Stomach smooth muscle (tissue), 2 donors: ENCODE results near the gene ARHGEF11.
"Not testable (repeated sequence)": the region's sequence is repeated elsewhere in the genome, so short reads cannot be mapped to it uniquely, and the experiment has no call there.

Experiments used
- H3K27ac ChIP-seq: one replicate; pipeline ENCODE4 v1.7.0; 2013; ENCODE audit warnings: mild to moderate bottlenecking, low read length, inconsistent platforms
- H3K27me3 ChIP-seq, 2 donors: one replicate each; pipeline ENCODE4 v1.7.0; 2013; ENCODE audit warnings: low read length in 2 of 2; ENCODE audit not compliant: insufficient read depth in 2 of 2, control insufficient read depth in 1 of 2
- H3K36me3 ChIP-seq, 2 donors: one replicate each; pipeline ENCODE4 v1.7.0; 2013; ENCODE audit warnings: low read length in 2 of 2; ENCODE audit not compliant: control insufficient read depth in 2 of 2, insufficient read depth in 2 of 2
- H3K4me1 ChIP-seq: one replicate; pipeline ENCODE4 v1.7.0; 2013; ENCODE audit warnings: low read length; ENCODE audit not compliant: control insufficient read depth, insufficient read depth
- H3K4me3 ChIP-seq, 2 donors: one replicate each; pipeline ENCODE4 v1.7.0; 2013; ENCODE audit warnings: low read length in 2 of 2
- H3K9ac ChIP-seq, 2 donors: one replicate each; pipeline ENCODE4 v1.7.0; 2013; ENCODE audit warnings: low read length in 2 of 2, mild to moderate bottlenecking in 1 of 2
- H3K9me3 ChIP-seq, 2 donors: one replicate each; pipeline ENCODE4 v1.7.0; 2013; ENCODE audit warnings: low read length in 2 of 2; ENCODE audit not compliant: control insufficient read depth in 2 of 2
- donor health status: healthy.
- donor health status: Pancreatic carcinoma.

Gene ARHGEF11

GRCh38 chr1:156931974-156932710, 113.4 kb downstream of the ARHGEF11 start:
- peak overlapping the region in 1 of 2 donors; percentile 40 for H3K4me3 ChIP-seq
- H3K27me3 ChIP-seq = peaks cover 13 to 21% of the 10 kb centered on the region in 2 donors

GRCh38 chr1:156931211-156931952, 114.2 kb downstream of the ARHGEF11 start:
- Histone ChIP-seq H3K9ac (no peak overlapping the region), H3K9me3 (no peaks in the 10 kb centered on the region), H3K27ac (no peak overlapping the region), H3K27me3 (peaks cover 18 to 27% of the 10 kb centered on the region in 2 donors), H3K4me1 (peaks cover 19% of the 10 kb centered on the region), H3K4me3 (peak overlapping the region; percentile 38 to 40), H3K36me3 (peaks cover 0 to 10% of the 10 kb centered on the region in 2 donors)

More at GRCh38 chr1:156931974-156932710, 113.4 kb downstream of the ARHGEF11 start:
- peaks cover 18% of the 10 kb centered on the region for H3K4me1 ChIP-seq
- no peak overlapping the region for H3K9ac ChIP-seq
- peaks cover 0 to 14% of the 10 kb centered on the region in 2 donors for H3K36me3 ChIP-seq
- no peaks in the 10 kb centered on the region for H3K9me3 ChIP-seq
- no peak overlapping the region for H3K27ac ChIP-seq

GRCh38 chr1:156930483-156930882, 115.1 kb downstream of the ARHGEF11 start:
- Histone ChIP-seq H3K4me3 (no peak overlapping the region), H3K27me3 (peaks cover 24 to 36% of the 10 kb centered on the region in 2 donors), H3K27ac (no peak overlapping the region), H3K36me3 (peaks cover 0 to 3% of the 10 kb centered on the region in 2 donors), H3K9me3 (no peaks in the 10 kb centered on the region), H3K4me1 (peaks cover 19% of the 10 kb centered on the region), H3K9ac (no peak overlapping the region)

- Histone ChIP-seq H3K9me3 (no peaks in the 10 kb centered on the region), H3K4me1 (peaks cover 19% of the 10 kb centered on the region), H3K27me3 (peaks cover 31 to 42% of the 10 kb centered on the region in 2 donors), H3K27ac (no peak overlapping the region), H3K4me3 (no peak overlapping the region), H3K9ac (no peak overlapping the region), H3K36me3 (no peaks in the 10 kb centered on the region)
Measured at GRCh38 chr1:156929596-156930238, 115.8 kb downstream of the ARHGEF11 start.

GRCh38 chr1:156928043-156928602, 117.4 kb downstream of the ARHGEF11 start:
- Histone ChIP-seq H3K4me1 (peaks cover 23% of the 10 kb centered on the region), H3K9me3 (no peaks in the 10 kb centered on the region), H3K36me3 (no peaks in the 10 kb centered on the region), H3K9ac (no peak overlapping the region), H3K27me3 (peaks cover 42 to 58% of the 10 kb centered on the region in 2 donors), H3K4me3 (peak overlapping the region; percentile 40 to 54), H3K27ac (no peak overlapping the region)

GRCh38 chr1:156927215-156928042, 118.1 kb downstream of the ARHGEF11 start:
- Histone ChIP-seq H3K4me1 (peaks cover 23% of the 10 kb centered on the region), H3K9me3 (no peaks in the 10 kb centered on the region), H3K27ac (no peak overlapping the region), H3K36me3 (no peaks in the 10 kb centered on the region), H3K27me3 (peaks cover 48 to 65% of the 10 kb centered on the region in 2 donors), H3K4me3 (peak overlapping the region; percentile 40 to 54), H3K9ac (no peak overlapping the region)

- H3K4me1 ChIP-seq = peaks cover 20% of the 10 kb centered on the region
- H3K27me3 ChIP-seq = peaks cover 55 to 72% of the 10 kb centered on the region in 2 donors
- not testable (repeated sequence) for H3K9me3 ChIP-seq, H3K4me3 ChIP-seq, H3K36me3 ChIP-seq, H3K27ac ChIP-seq, H3K9ac ChIP-seq
Measured at GRCh38 chr1:156926695-156927094, 118.8 kb downstream of the ARHGEF11 start.

- peaks cover 17% of the 10 kb centered on the region for H3K4me1 ChIP-seq
- no peak overlapping the region for H3K4me3 ChIP-seq
- no peak overlapping the region for H3K9ac ChIP-seq
- H3K27me3 ChIP-seq = peaks cover 60 to 76% of the 10 kb centered on the region in 2 donors
- H3K9me3 ChIP-seq = no peaks in the 10 kb centered on the region
- H3K27ac ChIP-seq = no peak overlapping the region
- H3K36me3 ChIP-seq = no peaks in the 10 kb centered on the region
Measured at GRCh38 chr1:156926175-156926574, 119.4 kb downstream of the ARHGEF11 start.

- Histone ChIP-seq H3K36me3 (no peaks in the 10 kb centered on the region), H3K9ac (no peak overlapping the region), H3K4me3 (no peak overlapping the region), H3K4me1 (peaks cover 19% of the 10 kb centered on the region), H3K27me3 (peaks cover 66 to 84% of the 10 kb centered on the region in 2 donors), H3K9me3 (no peaks in the 10 kb centered on the region), H3K27ac (no peak overlapping the region)
Measured at GRCh38 chr1:156925154-156926010, 120.2 kb downstream of the ARHGEF11 start.
